OCI-LY1 (cell line): ENCODE measurements around the gene GOLPH3L.
"Not testable (repeated sequence)": the region's sequence is repeated elsewhere in the genome, so short reads cannot be mapped to it uniquely, and the experiment has no call there.

Experiments used
- H2AFZ ChIP-seq: fragments of 200-600 bp; sonication (generic), shearing (Covaris generic); 2 replicates; pipeline ENCODE4 v1.6.0; 2014; ENCODE audit warnings: antibody characterized with exemption, mild to moderate bottlenecking, low read length
- H3F3A ChIP-seq: fragments of 200-600 bp; sonication (generic), shearing (Covaris generic); 2 replicates; pipeline ENCODE4 v1.6.0; 2014; ENCODE audit warnings: mild to moderate bottlenecking, antibody characterized with exemption, low read length, moderate library complexity; ENCODE audit not compliant: insufficient read depth
- H3K27ac ChIP-seq: fragments of 200-600 bp; sonication (generic); 2 replicates; pipeline ENCODE4 v1.5.1; 2014; ENCODE audit warnings: low read length, mixed run types, mild to moderate bottlenecking, low read depth; ENCODE audit not compliant: poor library complexity, severe bottlenecking
- H3K27me3 ChIP-seq: fragments of 200-600 bp; sonication (generic); 2 replicates; pipeline ENCODE4 v1.6.0; 2014; ENCODE audit warnings: antibody characterized with exemption, mild to moderate bottlenecking, low read length, moderate library complexity; ENCODE audit not compliant: insufficient read depth
- H3K36me3 ChIP-seq: fragments of 200-600 bp; sonication (generic); 2 replicates; pipeline ENCODE4 v1.6.1; 2014; ENCODE audit warnings: mild to moderate bottlenecking, antibody characterized with exemption, low read length, moderate library complexity, mixed read lengths; ENCODE audit not compliant: insufficient read depth
- H3K4me1 ChIP-seq: fragments of 200-600 bp; sonication (generic); 2 replicates; pipeline ENCODE4 v1.5.1; 2014; ENCODE audit warnings: mild to moderate bottlenecking, low read length, moderate library complexity; ENCODE audit not compliant: insufficient read depth, severe bottlenecking
- H3K4me2 ChIP-seq: fragments of 200-600 bp; sonication (generic), shearing (Covaris generic); 2 replicates; pipeline ENCODE4 v1.6.1; 2014; ENCODE audit warnings: low read length
- H3K4me3 ChIP-seq: fragments of 200-600 bp; sonication (generic); 2 replicates; pipeline ENCODE4 v1.5.1; 2014; ENCODE audit warnings: low read length, low read depth, mild to moderate bottlenecking, mixed read lengths; ENCODE audit not compliant: poor library complexity, severe bottlenecking
- H3K79me2 ChIP-seq: fragments of 200-600 bp; shearing (Covaris generic); 2 replicates; pipeline ENCODE4 v1.6.1; 2016; ENCODE audit warnings: mixed run types, low read length, mixed read lengths; ENCODE audit not compliant: insufficient read depth
- H3K9ac ChIP-seq: fragments of 200-600 bp; sonication (generic), shearing (Covaris generic); 2 replicates; pipeline ENCODE4 v1.6.1; 2014; ENCODE audit warnings: mild to moderate bottlenecking, low read length, mixed read lengths
- H3K9me2 ChIP-seq: fragments of 200-600 bp; sonication (generic), shearing (Covaris generic); 2 replicates; pipeline ENCODE4 v1.6.1; 2014; ENCODE audit warnings: low read depth, mild to moderate bottlenecking, low read length, mixed read lengths
- H3K9me3 ChIP-seq: fragments of 200-600 bp; shearing (Covaris generic); 2 replicates; pipeline ENCODE4 v1.6.1; 2014; ENCODE audit warnings: low read length, mixed read lengths
- H4K20me1 ChIP-seq: fragments of 200-600 bp; sonication (generic), shearing (Covaris generic); 2 replicates; pipeline ENCODE4 v1.6.0; 2016; ENCODE audit warnings: mild to moderate bottlenecking, low read length; ENCODE audit not compliant: insufficient read depth
- CTCF ChIP-seq: fragments of 200-600 bp; sonication (generic), shearing (Covaris generic); IDR thresholded peaks from 2 replicates; pipeline ENCODE4 v1.5.1; 2017; ENCODE audit warnings: mild to moderate bottlenecking, antibody characterized with exemption, low read length, moderate library complexity, mixed read lengths
- EZH2 ChIP-seq: fragments of 200-600 bp; sonication (generic), shearing (Covaris generic); IDR thresholded peaks from 2 replicates; pipeline ENCODE4 v1.8.0; 2017; ENCODE audit warnings: borderline replicate concordance, mixed run types, mild to moderate bottlenecking, antibody characterized with exemption, low read length, moderate library complexity, mixed read lengths

The GOLPH3L gene

GRCh38 chr1:150610576-150610975 is 86.4 kb downstream of the GOLPH3L start:
- Histone ChIP-seq H2AFZ (no peak overlapping the region), H3K27me3 (no peaks in the 10 kb centered on the region), H4K20me1 (no peaks in the 10 kb centered on the region), H3K4me2 (no peak overlapping the region), H3K4me1 (peaks cover 39% of the 10 kb centered on the region), H3K9ac (no peak overlapping the region), H3K79me2 (no peaks in the 10 kb centered on the region), H3F3A (no peaks in the 10 kb centered on the region), H3K9me2 (no peaks in the 10 kb centered on the region), H3K27ac (peak overlapping the region; percentile 85), H3K4me3 (no peak overlapping the region), H3K9me3 (no peaks in the 10 kb centered on the region), H3K36me3 (peaks cover 11% of the 10 kb centered on the region)
- TF ChIP-seq CTCF, result no peak
- TF ChIP-seq EZH2, result no peak

DNA sequence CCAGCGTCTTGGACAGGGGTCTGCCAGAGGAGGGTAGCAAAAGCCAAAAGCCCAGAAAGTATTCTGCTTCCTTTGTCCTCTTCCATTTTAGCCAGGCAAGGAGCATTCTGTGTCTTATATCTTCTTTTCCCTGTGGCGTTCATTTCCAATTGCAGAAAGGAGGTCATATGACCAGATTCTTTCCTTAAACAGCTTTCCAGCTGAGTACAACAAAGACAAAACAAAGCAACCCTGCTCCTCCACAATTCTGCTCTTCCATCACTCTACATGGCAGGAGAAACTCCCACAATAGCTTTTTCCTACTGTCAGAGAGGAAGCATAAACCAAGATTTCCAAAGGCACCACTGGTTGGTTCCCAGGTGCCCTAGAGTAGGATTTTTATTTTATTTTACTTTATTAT is 87.2 kb downstream of the GOLPH3L start:
- peaks cover 5% of the 10 kb centered on the region for H3K36me3 ChIP-seq
- H3K9me3 ChIP-seq, result no peaks in the 10 kb centered on the region
- H3K27ac ChIP-seq, result no peak overlapping the region
- no peak overlapping the region for H3K4me3 ChIP-seq
- TF ChIP-seq EZH2, result no peak
- TF ChIP-seq CTCF, result no peak
- H3K9me2 ChIP-seq, result no peaks in the 10 kb centered on the region
- H4K20me1 ChIP-seq, result no peaks in the 10 kb centered on the region
- H3K4me2 ChIP-seq, result no peak overlapping the region
- H3K79me2 ChIP-seq, result no peaks in the 10 kb centered on the region
- no peaks in the 10 kb centered on the region for H3F3A ChIP-seq
- peaks cover 39% of the 10 kb centered on the region for H3K4me1 ChIP-seq
- no peak overlapping the region for H2AFZ ChIP-seq
- no peak overlapping the region for H3K9ac ChIP-seq
- H3K27me3 ChIP-seq, result no peaks in the 10 kb centered on the region

GRCh38 chr1:150606463-150607142 is 90.4 kb downstream of the GOLPH3L start:
- Histone ChIP-seq H3K4me2 (no peak overlapping the region), H3K9ac (no peak overlapping the region), H3K27ac (no peak overlapping the region), H3K9me2 (no peaks in the 10 kb centered on the region), H3K4me3 (no peak overlapping the region), H4K20me1 (no peaks in the 10 kb centered on the region), H3K79me2 (no peaks in the 10 kb centered on the region), H3K9me3 (no peaks in the 10 kb centered on the region), H3K36me3 (no peaks in the 10 kb centered on the region; the same call in none of the 2 replicates), H3F3A (0 out of 2 replicates have a peak, but pooled peaks cover 4% of the 10 kb centered on the region), H3K27me3 (no peaks in the 10 kb centered on the region), H2AFZ (no peak overlapping the region), H3K4me1 (peaks cover 12% of the 10 kb centered on the region)
- no peak for TF ChIP-seq EZH2
- no peak for TF ChIP-seq CTCF

- not testable (repeated sequence) for H3K4me2 ChIP-seq, H3K9me2 ChIP-seq, H3K4me3 ChIP-seq, H3K9ac ChIP-seq, H4K20me1 ChIP-seq, H3K36me3 ChIP-seq, H3K9me3 ChIP-seq, H3K27me3 ChIP-seq, H3K4me1 ChIP-seq, H2AFZ ChIP-seq, H3K79me2 ChIP-seq, H3K27ac ChIP-seq, H3F3A ChIP-seq
Observed at GRCh38 chr1:150605451-150605731, 91.6 kb downstream of the GOLPH3L start.
